NB4 (cell line): ENCODE data around the gene MPZ.

Experiments
- DNase-seq: peaks from one replicate; pipeline ENCODE4 v3.0.0; 2010; ENCODE audit warnings: low read depth
- H3K4me3 ChIP-seq: one replicate; pipeline ENCODE4 v1.5.1; 2011; ENCODE audit warnings: mild to moderate bottlenecking, low read depth, low read length, moderate library complexity
- MYC ChIP-seq: IDR thresholded peaks from 2 replicates; pipeline ENCODE4 v1.6.1; 2011; ENCODE audit warnings: low read depth, low read length
- POLR2A ChIP-seq: IDR thresholded peaks from 2 replicates; pipeline ENCODE4 v1.6.1; 2011; ENCODE audit warnings: mild to moderate bottlenecking; ENCODE audit not compliant: insufficient read length; ENCODE audit errors: extremely low read depth
- TF ChIP-seq, protein P1 (sequence below): IDR thresholded peaks from one replicate; pipeline ENCODE4 v1.5.1; 2012; ENCODE audit warnings: low read depth, low read length
- TF ChIP-seq, protein P2 (sequence below): IDR thresholded peaks from 2 replicates; pipeline ENCODE4 v1.6.1; 2011; ENCODE audit warnings: low read depth, low read length

The MPZ gene

DNA sequence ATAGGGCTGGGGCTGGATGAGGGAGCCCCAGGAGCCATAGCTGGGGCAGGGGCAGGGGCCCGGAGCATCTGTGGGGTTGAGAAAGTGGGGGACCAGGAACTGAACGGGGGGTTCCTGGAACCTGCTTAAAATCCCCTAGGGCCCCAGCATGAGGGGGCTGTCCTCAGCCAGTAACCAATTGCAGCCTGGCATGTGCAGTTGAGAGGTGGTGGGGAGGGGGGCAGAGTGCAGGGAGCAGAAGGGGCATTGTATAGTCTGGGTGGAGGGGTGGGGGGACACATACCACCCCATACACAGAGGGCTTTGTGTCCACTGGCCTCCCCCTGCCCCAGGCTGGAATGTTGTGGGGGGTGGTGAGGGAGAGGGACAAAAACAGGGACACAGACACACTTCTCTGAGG is at the start of gene MPZ:
Gene MPZ, minus strand, starts transcription at position 101 of the 400 bp plus-strand sequence. Its CDS starts 63 bp downstream, at position 38.
- H3K4me3 ChIP-seq = no peak within 1 kb of the TSS
- TF ChIP-seq MYC (no peak), POLR2A (no peak)
- TF ChIP-seq, protein P1, sequence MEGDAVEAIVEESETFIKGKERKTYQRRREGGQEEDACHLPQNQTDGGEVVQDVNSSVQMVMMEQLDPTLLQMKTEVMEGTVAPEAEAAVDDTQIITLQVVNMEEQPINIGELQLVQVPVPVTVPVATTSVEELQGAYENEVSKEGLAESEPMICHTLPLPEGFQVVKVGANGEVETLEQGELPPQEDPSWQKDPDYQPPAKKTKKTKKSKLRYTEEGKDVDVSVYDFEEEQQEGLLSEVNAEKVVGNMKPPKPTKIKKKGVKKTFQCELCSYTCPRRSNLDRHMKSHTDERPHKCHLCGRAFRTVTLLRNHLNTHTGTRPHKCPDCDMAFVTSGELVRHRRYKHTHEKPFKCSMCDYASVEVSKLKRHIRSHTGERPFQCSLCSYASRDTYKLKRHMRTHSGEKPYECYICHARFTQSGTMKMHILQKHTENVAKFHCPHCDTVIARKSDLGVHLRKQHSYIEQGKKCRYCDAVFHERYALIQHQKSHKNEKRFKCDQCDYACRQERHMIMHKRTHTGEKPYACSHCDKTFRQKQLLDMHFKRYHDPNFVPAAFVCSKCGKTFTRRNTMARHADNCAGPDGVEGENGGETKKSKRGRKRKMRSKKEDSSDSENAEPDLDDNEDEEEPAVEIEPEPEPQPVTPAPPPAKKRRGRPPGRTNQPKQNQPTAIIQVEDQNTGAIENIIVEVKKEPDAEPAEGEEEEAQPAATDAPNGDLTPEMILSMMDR = no peak
- TF ChIP-seq, protein P2, sequence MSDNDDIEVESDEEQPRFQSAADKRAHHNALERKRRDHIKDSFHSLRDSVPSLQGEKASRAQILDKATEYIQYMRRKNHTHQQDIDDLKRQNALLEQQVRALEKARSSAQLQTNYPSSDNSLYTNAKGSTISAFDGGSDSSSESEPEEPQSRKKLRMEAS = no peak
- DNase-seq = no peak

GRCh38 chr1:161359291-161359690 is 49.5 kb upstream of the MPZ start:
- DNase-seq = no peak
- H3K4me3 ChIP-seq = no peak overlapping the region
- TF ChIP-seq MYC (no peak), POLR2A (no peak)
- TF ChIP-seq, protein P1 = no peak
- TF ChIP-seq, protein P2 = no peak

DNA sequence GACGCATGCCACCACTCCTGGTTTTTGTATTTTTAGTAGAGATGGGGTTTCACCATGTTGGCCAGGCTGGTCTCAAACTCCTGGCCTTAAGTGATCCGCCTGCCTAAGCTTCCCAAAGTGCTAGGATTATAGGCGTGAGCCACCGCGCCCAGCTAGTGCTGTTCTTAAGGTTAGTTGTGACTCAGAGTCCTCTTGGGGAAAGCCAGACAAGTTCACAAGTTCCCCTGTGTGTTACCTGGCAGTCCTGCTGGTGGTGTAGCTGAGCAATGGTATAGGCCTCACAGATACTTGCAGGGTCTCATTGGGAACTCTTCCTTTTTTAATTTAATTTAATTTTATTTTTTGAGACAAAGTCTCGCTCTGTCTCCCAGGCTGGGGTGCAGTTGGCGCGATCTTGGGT is 47.3 kb upstream of the MPZ start:
- no peak for DNase-seq
- TF ChIP-seq MYC (no peak), POLR2A (no peak)
- TF ChIP-seq, protein P2 = no peak
- TF ChIP-seq, protein P1 = no peak
- H3K4me3 ChIP-seq = no peak overlapping the region

DNA sequence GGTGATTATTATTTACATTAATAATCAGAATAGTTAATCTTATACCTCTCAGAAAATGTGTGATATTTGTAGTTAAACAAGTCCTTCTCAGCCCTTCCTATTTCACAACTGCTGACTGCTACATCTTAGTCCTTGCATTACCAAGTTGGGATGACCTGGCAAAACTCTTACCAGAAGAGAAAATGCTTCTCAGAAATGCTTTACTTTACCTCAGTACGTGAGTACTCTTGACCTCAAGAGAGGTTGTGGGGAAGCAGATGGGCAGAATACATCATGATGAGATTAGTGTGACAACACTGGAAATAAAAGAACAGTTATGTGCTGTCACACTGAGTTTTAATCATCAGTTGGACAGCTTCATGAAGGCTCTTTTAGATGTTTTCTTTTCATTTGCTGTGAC is 41.7 kb upstream of the MPZ start:
- TF ChIP-seq, protein P1 = no peak
- TF ChIP-seq, protein P2 = no peak
- TF ChIP-seq MYC (no peak), POLR2A (no peak)
- no peak for DNase-seq
- no peak overlapping the region for H3K4me3 ChIP-seq

- no peak overlapping the region for H3K4me3 ChIP-seq
- no peak for TF ChIP-seq MYC
- TF ChIP-seq, protein P1 = no peak
- TF ChIP-seq, protein P2 = no peak
- DNase-seq = no peak
Observed at GRCh38 chr1:161350671-161351070, 40.9 kb upstream of the MPZ start.

DNA sequence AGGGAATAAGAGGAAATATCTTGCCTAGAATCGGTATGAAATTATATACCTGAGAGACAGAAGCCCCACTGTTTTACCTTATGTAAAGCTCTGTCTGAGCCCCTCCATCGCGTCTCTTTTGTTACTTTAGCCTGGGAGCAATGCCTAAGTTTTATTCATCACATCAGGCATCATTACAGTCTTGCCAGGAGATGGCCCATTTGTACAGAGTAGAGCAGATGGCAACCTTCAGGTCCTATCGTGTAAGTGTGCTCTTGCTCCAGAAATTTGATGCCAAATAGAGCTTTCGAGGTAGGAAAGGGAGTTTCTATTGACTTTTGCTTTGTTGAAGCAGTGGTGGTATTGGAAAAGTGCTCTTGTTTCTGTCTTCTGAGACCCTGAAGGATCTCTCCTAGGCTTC is 33.1 kb upstream of the MPZ start:
- TF ChIP-seq MYC (no peak), POLR2A (no peak)
- TF ChIP-seq, protein P1 = no peak
- TF ChIP-seq, protein P2 = no peak
- DNase-seq = no peak
- H3K4me3 ChIP-seq = no peak overlapping the region
